ENCODE data around the gene ODAD3.

Gene ODAD3

GRCh38 chr19:11435057-11435832 is at the start of gene ODAD3, which contains the start of gene PRKCSH:
Gene ODAD3 (minus strand): TSS chr19:11435121. CDS start chr19:11435016, 105 bp downstream.
Gene PRKCSH (plus strand): TSS chr19:11435635. CDS start chr19:11436118, 483 bp downstream.
- peaks cover 15% of the 10 kb centered on the region for H3K36me3 ChIP-seq (replicated peaks; ENCODE audit: low read depth, low read length)
- H3K4me2 ChIP-seq (ENCODE audit: low read length) = peak within 1 kb of the TSS; percentile 99
- no peak for TF ChIP-seq EZH2phosphoT487 (IDR thresholded peaks at IDR 0.05; ENCODE audit: low read depth)
- TF ChIP-seq CTCF (IDR thresholded peaks at IDR 0.05; ENCODE audit: low read depth, low read length) = peak; percentile 80
- H3K4me3 ChIP-seq (ENCODE audit: low read length) = peak within 1 kb of the TSS; percentile 81
- H3K79me2 ChIP-seq (ENCODE audit: low read length) = peaks cover 15% of the 10 kb centered on the region
- peak within 1 kb of the TSS; percentile 99 for H2AFZ ChIP-seq (ENCODE audit: low read depth, low read length)
- no peaks in the 10 kb centered on the region for H4K20me1 ChIP-seq (ENCODE audit: insufficient read depth, low read length)
- H3K27me3 ChIP-seq (ENCODE audit: low read depth, low read length) = no peaks in the 10 kb centered on the region
- H3K27ac ChIP-seq (ENCODE audit: low read length) = peak within 1 kb of the TSS; percentile 40
- peak within 1 kb of the TSS; percentile 84 for H3K9ac ChIP-seq (ENCODE audit: low read length)
- peaks cover 28% of the 10 kb centered on the region for H3K4me1 ChIP-seq (ENCODE audit: low read length)
- no peaks in the 10 kb centered on the region for H3K9me3 ChIP-seq (ENCODE audit: insufficient read depth, low read length)

- H3K9me3 ChIP-seq (ENCODE audit: insufficient read depth, low read length) = no peaks in the 10 kb centered on the region
- H3K4me1 ChIP-seq (ENCODE audit: low read length) = peaks cover 24% of the 10 kb centered on the region
- H3K27me3 ChIP-seq (ENCODE audit: low read depth, low read length) = no peaks in the 10 kb centered on the region
- no peaks in the 10 kb centered on the region for H3K36me3 ChIP-seq (replicated peaks; ENCODE audit: low read depth, low read length)
- TF ChIP-seq CTCF (IDR thresholded peaks at IDR 0.05; ENCODE audit: low read depth, low read length) (no peak), EZH2phosphoT487 (IDR thresholded peaks at IDR 0.05; ENCODE audit: low read depth) (no peak)
- no peak overlapping the region for H2AFZ ChIP-seq (ENCODE audit: low read depth, low read length)
- peak overlapping the region; percentile 64; the same call in 1 of the 2 replicates for H3K4me3 ChIP-seq (ENCODE audit: low read length)
- H3K79me2 ChIP-seq (ENCODE audit: low read length) = no peaks in the 10 kb centered on the region
- no peaks in the 10 kb centered on the region for H4K20me1 ChIP-seq (ENCODE audit: insufficient read depth, low read length)
- H3K9ac ChIP-seq (ENCODE audit: low read length) = peak overlapping the region; percentile 24; the same call in 1 of the 2 replicates
- no peak overlapping the region for H3K27ac ChIP-seq (ENCODE audit: low read length)
- peak overlapping the region; percentile 67 for H3K4me2 ChIP-seq (ENCODE audit: low read length)
Observed at GRCh38 chr19:11483366-11484111, 48.6 kb upstream of the ODAD3 start.

GRCh38 chr19:11482384-11483050 is 47.6 kb upstream of the ODAD3 start:
- H3K4me3 ChIP-seq (ENCODE audit: low read length) = peak overlapping the region; percentile 75
- H3K4me1 ChIP-seq (ENCODE audit: low read length) = peaks cover 27% of the 10 kb centered on the region
- H3K4me2 ChIP-seq (ENCODE audit: low read length) = peak overlapping the region; percentile 67
- TF ChIP-seq CTCF (IDR thresholded peaks at IDR 0.05; ENCODE audit: low read depth, low read length) = peak; percentile 90
- no peak for TF ChIP-seq EZH2phosphoT487 (IDR thresholded peaks at IDR 0.05; ENCODE audit: low read depth)
- no peaks in the 10 kb centered on the region for H3K27me3 ChIP-seq (ENCODE audit: low read depth, low read length)
- H3K36me3 ChIP-seq (replicated peaks; ENCODE audit: low read depth, low read length) = no peaks in the 10 kb centered on the region
- no peaks in the 10 kb centered on the region for H4K20me1 ChIP-seq (ENCODE audit: insufficient read depth, low read length)
- peak overlapping the region; percentile 84 for H3K27ac ChIP-seq (ENCODE audit: low read length)
- 0 out of 2 replicates have a peak overlapping the region, but pooled peaks have one; percentile 30 for H2AFZ ChIP-seq (ENCODE audit: low read depth, low read length)
- no peaks in the 10 kb centered on the region for H3K9me3 ChIP-seq (ENCODE audit: insufficient read depth, low read length)
- H3K9ac ChIP-seq (ENCODE audit: low read length) = peak overlapping the region; percentile 71
- no peaks in the 10 kb centered on the region for H3K79me2 ChIP-seq (ENCODE audit: low read length)

Data from OCI-LY3 (cell line).